Osteocyte (in vitro differentiated cells): ENCODE measurements around the gene TENM3. TPM values are rescaled to one million over a fixed set of nuclear protein-coding genes. Genes with fewer than 3 reads are reported as not detected.

Experiments
- DNase-seq: peaks from one replicate; pipeline ENCODE4 v3.0.0; 2021; ENCODE audit warnings: mixed read lengths; ENCODE audit not compliant: unreplicated experiment; ENCODE audit errors: extremely low spot score
- H3K27ac Mint-ChIP-seq: one replicate; pipeline ENCODE4 v1.8.0; 2021; ENCODE audit warnings: mild to moderate bottlenecking, mixed read lengths; ENCODE audit not compliant: unreplicated experiment
- H3K27me3 Mint-ChIP-seq: one replicate; pipeline ENCODE4 v1.8.0; 2021; ENCODE audit warnings: mixed read lengths; ENCODE audit not compliant: unreplicated experiment
- H3K36me3 Mint-ChIP-seq: one replicate; pipeline ENCODE4 v1.8.0; 2021; ENCODE audit warnings: mixed read lengths; ENCODE audit not compliant: unreplicated experiment
- H3K4me1 Mint-ChIP-seq: one replicate; pipeline ENCODE4 v1.8.0; 2021; ENCODE audit warnings: mixed read lengths; ENCODE audit not compliant: unreplicated experiment
- H3K4me3 Mint-ChIP-seq: one replicate; pipeline ENCODE4 v1.8.0; 2021; ENCODE audit warnings: mild to moderate bottlenecking, moderate library complexity, mixed read lengths; ENCODE audit not compliant: unreplicated experiment
- H3K9me3 Mint-ChIP-seq: one replicate; pipeline ENCODE4 v1.8.0; 2021; ENCODE audit warnings: mixed read lengths; ENCODE audit not compliant: unreplicated experiment
- CTCF ChIP-seq: fragments of 200-600 bp; sonication (generic); IDR thresholded peaks from 2 replicates; pipeline ENCODE4 v1.5.0; 2021; ENCODE audit warnings: antibody characterized with exemption, mild to moderate bottlenecking, moderate library complexity
- total RNA-seq: library from RNA; stranded (reverse); gene quantifications from 2 replicates; pipeline ENCODE4 v1.2.1, GENCODE V29; 2021

The TENM3 gene
- total RNA-seq, 1 donor from 2014 or later = 78.3 TPM

- TF ChIP-seq CTCF = no peak
- no peaks in the 10 kb centered on the region for H3K9me3 Mint-ChIP-seq
- H3K36me3 Mint-ChIP-seq = peaks cover 4% of the 10 kb centered on the region
- H3K4me1 Mint-ChIP-seq = no peaks in the 10 kb centered on the region
- no peak overlapping the region for H3K27ac Mint-ChIP-seq
- H3K4me3 Mint-ChIP-seq = no peak overlapping the region
- DNase-seq = no peak
- no peaks in the 10 kb centered on the region for H3K27me3 Mint-ChIP-seq
Observed at GRCh38 chr4:182502064-182502463, 258.9 kb downstream of the TENM3 start.

- H3K27ac Mint-ChIP-seq = no peak overlapping the region
- H3K9me3 Mint-ChIP-seq = no peaks in the 10 kb centered on the region
- peaks cover 4% of the 10 kb centered on the region for H3K36me3 Mint-ChIP-seq
- no peaks in the 10 kb centered on the region for H3K27me3 Mint-ChIP-seq
- no peak for DNase-seq
- H3K4me3 Mint-ChIP-seq = no peak overlapping the region
- TF ChIP-seq CTCF = no peak
- H3K4me1 Mint-ChIP-seq = no peaks in the 10 kb centered on the region
Observed at GRCh38 chr4:182504463-182504862, 261.3 kb downstream of the TENM3 start.

DNA sequence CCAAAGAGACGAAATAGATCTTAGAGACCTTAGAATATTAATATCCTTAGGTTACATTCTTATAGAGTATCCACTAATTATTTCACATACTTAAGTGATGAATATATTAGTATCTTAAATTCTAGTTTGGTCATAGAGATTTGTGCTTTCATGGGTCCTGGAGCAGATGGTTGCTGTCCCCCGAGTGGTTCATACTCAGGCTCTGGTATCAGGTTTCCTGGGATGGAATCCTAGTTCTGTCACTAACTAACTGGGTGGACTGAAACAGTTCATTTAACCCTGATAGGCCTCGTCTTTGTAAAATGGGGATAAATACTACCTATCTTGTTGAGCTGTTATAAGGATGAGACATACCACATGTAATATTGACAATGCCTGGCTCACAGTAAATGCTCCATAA is 264.6 kb downstream of the TENM3 start:
- H3K9me3 Mint-ChIP-seq = no peaks in the 10 kb centered on the region
- no peak overlapping the region for H3K27ac Mint-ChIP-seq
- no peaks in the 10 kb centered on the region for H3K4me1 Mint-ChIP-seq
- no peaks in the 10 kb centered on the region for H3K36me3 Mint-ChIP-seq
- TF ChIP-seq CTCF = no peak
- no peak for DNase-seq
- H3K27me3 Mint-ChIP-seq = no peaks in the 10 kb centered on the region
- no peak overlapping the region for H3K4me3 Mint-ChIP-seq

DNA sequence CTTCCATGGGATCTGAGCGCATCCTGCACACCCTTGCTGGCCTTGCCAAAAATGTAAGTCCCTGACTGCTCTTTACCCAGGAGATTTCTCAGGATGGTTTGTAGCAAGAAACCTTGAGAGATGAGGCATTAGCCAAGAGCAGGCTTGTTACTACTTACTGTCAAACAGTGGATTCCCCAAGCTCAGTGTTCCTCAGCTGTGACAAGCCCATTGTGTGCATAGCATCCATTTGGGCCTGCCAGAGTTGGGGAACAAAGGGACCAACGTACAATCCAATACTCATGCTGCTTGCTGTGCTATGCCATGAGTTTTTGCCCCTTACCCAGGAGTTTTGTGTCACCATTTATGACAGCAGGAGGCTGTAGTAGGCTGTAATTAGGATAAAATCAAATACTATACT is 267.6 kb downstream of the TENM3 start:
- H3K27ac Mint-ChIP-seq = no peak overlapping the region
- no peaks in the 10 kb centered on the region for H3K27me3 Mint-ChIP-seq
- no peak for TF ChIP-seq CTCF
- peaks cover 3% of the 10 kb centered on the region for H3K9me3 Mint-ChIP-seq
- H3K36me3 Mint-ChIP-seq = no peaks in the 10 kb centered on the region
- no peaks in the 10 kb centered on the region for H3K4me1 Mint-ChIP-seq
- DNase-seq = no peak
- no peak overlapping the region for H3K4me3 Mint-ChIP-seq

DNA sequence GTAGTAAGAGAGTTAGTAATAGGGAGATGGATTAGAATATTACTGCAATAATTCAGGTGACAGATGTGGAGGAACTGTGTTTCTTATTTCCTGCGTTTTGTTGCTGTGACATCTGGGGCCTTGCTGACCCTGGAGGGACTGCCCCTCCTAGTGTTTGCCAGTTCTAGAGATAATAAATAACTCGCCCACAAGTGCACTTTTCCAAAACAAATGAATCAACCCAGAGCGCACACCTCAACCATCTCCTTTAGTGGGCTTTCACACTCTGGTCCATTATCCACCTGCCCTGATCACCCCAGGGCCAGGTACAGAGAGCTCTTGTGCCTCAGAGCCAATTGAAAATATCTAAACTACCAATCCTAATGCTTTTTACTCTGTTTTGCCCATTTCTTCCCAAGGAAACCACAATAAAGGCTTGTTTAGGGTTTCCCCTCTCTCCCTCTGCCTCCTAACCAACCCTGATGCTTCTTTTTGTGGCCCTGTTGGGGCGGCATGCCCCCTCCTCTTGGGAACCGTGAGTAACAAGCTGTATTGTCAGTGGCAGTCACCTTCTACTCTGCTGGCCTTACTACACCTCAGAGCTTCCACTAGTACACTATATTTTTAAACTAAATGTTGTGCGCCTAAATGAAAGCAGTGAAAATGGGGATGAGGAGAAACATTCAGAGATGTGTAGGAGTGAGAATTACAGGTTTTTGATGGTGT is 270.5 kb downstream of the TENM3 start:
- TF ChIP-seq CTCF = no peak
- H3K27me3 Mint-ChIP-seq = no peaks in the 10 kb centered on the region
- no peaks in the 10 kb centered on the region for H3K36me3 Mint-ChIP-seq
- no peak for DNase-seq
- peaks cover 1% of the 10 kb centered on the region for H3K4me1 Mint-ChIP-seq
- no peak overlapping the region for H3K27ac Mint-ChIP-seq
- peaks cover 7% of the 10 kb centered on the region for H3K9me3 Mint-ChIP-seq
- no peak overlapping the region for H3K4me3 Mint-ChIP-seq
